ENCODE measurements around the gene DNAJB13.

- TF ChIP-seq CTCF (IDR thresholded peaks at IDR 0.05; ENCODE audit: insufficient read depth, low read length, poor library complexity, severe bottlenecking), result no peak
- no peak for TF ChIP-seq EZH2phosphoT487 (conservative IDR thresholded peaks at IDR 0.05; ENCODE audit: low read length)
Measured at GRCh38 chr11:73957654-73958361, 7.0 kb downstream of the DNAJB13 start.

Data from SU-DHL-6 (cell line).